ENCODE results near the gene B4GALNT2.
"Not testable (repeated sequence)": the region's sequence is repeated elsewhere in the genome, so short reads cannot be mapped to it uniquely, and the experiment has no call there.

Gene B4GALNT2, protein sequence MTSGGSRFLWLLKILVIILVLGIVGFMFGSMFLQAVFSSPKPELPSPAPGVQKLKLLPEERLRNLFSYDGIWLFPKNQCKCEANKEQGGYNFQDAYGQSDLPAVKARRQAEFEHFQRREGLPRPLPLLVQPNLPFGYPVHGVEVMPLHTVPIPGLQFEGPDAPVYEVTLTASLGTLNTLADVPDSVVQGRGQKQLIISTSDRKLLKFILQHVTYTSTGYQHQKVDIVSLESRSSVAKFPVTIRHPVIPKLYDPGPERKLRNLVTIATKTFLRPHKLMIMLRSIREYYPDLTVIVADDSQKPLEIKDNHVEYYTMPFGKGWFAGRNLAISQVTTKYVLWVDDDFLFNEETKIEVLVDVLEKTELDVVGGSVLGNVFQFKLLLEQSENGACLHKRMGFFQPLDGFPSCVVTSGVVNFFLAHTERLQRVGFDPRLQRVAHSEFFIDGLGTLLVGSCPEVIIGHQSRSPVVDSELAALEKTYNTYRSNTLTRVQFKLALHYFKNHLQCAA

GRCh38 chr17:49132699-49133364, at the start of gene B4GALNT2:
B4GALNT2 (plus strand) TSS chr17:49132769; CDS start chr17:49132793, 24 bp downstream.
- peaks cover 10% of the 10 kb centered on the region for H3K4me1 ChIP-seq (ENCODE audit: control insufficient read depth, insufficient read depth, low read length)
- H3K9me3 ChIP-seq (ENCODE audit: control insufficient read depth in 2 of 2, low read length in 2 of 2) = peaks cover 0 to 4% of the 10 kb centered on the region in 2 donors
- no peak within 1 kb of the TSS for H3K27ac ChIP-seq (ENCODE audit: low read length)
- H3K9ac ChIP-seq (ENCODE audit: low read length in 2 of 2) = no peak within 1 kb of the TSS
- no peaks in the 10 kb centered on the region for H3K36me3 ChIP-seq (ENCODE audit: control insufficient read depth in 2 of 2, insufficient read depth in 2 of 2, low read length in 2 of 2)
- H3K27me3 ChIP-seq (ENCODE audit: control insufficient read depth in 1 of 2, insufficient read depth in 2 of 2, low read length in 2 of 2) = peaks cover 28 to 31% of the 10 kb centered on the region in 2 donors
- H3K4me3 ChIP-seq (ENCODE audit: low read length in 2 of 2) = peak within 1 kb of the TSS; percentile 4 to 52

DNA sequence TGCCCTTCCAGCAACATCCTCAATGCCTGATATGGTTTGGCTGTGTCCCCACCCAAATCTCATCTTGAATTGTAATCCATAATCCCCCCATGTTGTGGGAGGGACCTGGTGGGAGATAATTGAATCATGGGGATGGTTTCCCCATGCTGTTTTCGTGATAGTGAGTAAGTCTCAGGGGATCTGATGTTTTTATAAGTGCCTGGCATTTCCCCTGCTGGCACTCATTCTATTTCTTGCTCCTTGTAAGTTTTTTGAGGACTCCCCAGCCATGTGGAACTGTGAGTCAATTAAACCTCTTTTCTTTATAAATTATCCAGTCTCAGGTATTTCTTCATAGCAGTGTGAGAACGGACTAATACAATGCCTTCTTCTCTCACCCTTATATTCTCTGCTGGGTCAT, 47.5 kb upstream of the B4GALNT2 start:
- H3K9ac ChIP-seq (ENCODE audit: low read length in 2 of 2); H3K9me3 ChIP-seq (ENCODE audit: control insufficient read depth in 2 of 2, low read length in 2 of 2); H3K27ac ChIP-seq (ENCODE audit: low read length); H3K36me3 ChIP-seq (ENCODE audit: control insufficient read depth in 2 of 2, insufficient read depth in 2 of 2, low read length in 2 of 2); H3K4me3 ChIP-seq (ENCODE audit: low read length in 2 of 2); H3K4me1 ChIP-seq (ENCODE audit: control insufficient read depth, insufficient read depth, low read length): not testable (repeated sequence)
- peaks cover 10 to 13% of the 10 kb centered on the region in 2 donors for H3K27me3 ChIP-seq (ENCODE audit: control insufficient read depth in 1 of 2, insufficient read depth in 2 of 2, low read length in 2 of 2)

DNA sequence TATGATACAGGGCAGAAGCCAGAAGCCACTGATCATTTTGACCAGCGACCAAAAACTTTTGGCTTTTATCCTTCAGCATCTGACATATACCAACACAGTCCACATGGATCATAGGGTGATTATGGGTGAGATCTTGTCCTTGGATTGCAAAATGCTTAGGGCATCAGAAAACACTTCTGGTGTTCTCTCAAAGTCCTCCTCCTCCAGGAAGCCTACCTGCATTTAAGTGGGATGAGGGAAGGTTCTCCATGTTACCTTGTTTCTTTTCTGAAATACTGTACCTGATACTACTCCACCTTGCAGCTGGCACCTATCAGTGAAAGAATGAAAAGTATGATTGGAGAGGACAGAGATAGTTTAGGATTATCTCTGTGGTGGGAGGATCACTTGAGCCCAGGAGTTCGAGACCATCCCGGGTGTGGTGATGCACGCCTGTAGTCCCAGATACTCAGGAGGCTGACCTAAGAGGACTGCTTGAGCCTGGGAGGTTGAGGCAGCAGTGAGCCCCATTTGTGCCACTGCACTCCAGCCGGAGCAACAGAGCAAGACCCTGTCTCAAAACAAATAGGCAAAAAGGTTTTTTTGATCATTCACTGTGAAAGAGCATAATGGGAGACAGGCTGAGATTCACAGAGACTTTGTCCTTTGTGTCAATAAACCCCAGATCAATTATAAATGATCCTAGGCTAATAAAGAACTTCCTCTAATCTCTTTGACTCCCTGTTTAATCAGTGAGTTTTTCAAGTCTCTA, 46.8 kb upstream of the B4GALNT2 start:
- H3K36me3 ChIP-seq (ENCODE audit: control insufficient read depth in 2 of 2, insufficient read depth in 2 of 2, low read length in 2 of 2) = no peaks in the 10 kb centered on the region
- H3K4me1 ChIP-seq (ENCODE audit: control insufficient read depth, insufficient read depth, low read length) = no peaks in the 10 kb centered on the region
- no peaks in the 10 kb centered on the region for H3K9me3 ChIP-seq (ENCODE audit: control insufficient read depth in 2 of 2, low read length in 2 of 2)
- peaks cover 10 to 13% of the 10 kb centered on the region in 2 donors for H3K27me3 ChIP-seq (ENCODE audit: control insufficient read depth in 1 of 2, insufficient read depth in 2 of 2, low read length in 2 of 2)
- H3K9ac ChIP-seq (ENCODE audit: low read length in 2 of 2) = no peak overlapping the region
- H3K27ac ChIP-seq (ENCODE audit: low read length) = no peak overlapping the region
- H3K4me3 ChIP-seq (ENCODE audit: low read length in 2 of 2) = no peak overlapping the region

DNA sequence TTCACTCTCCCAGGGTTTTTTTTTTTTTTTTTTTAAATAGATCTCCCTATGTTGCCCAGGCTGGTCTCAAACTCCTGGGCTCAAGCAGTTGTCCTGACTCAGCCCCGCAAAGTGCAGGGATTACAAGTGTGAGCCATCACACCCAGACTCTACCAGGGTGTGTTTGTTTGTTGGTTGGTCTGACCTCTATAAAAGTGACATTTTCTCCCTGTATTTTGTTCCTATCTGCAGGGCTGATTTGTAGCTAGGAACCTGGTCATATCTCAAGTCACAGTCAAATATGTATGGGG, 46.3 kb upstream of the B4GALNT2 start:
- Histone ChIP-seq H3K4me1 (ENCODE audit: control insufficient read depth, insufficient read depth, low read length) (no peaks in the 10 kb centered on the region), H3K9me3 (ENCODE audit: control insufficient read depth in 2 of 2, low read length in 2 of 2) (no peaks in the 10 kb centered on the region), H3K4me3 (ENCODE audit: low read length in 2 of 2) (no peak overlapping the region), H3K27ac (ENCODE audit: low read length) (no peak overlapping the region), H3K27me3 (ENCODE audit: control insufficient read depth in 1 of 2, insufficient read depth in 2 of 2, low read length in 2 of 2) (peaks cover 11 to 13% of the 10 kb centered on the region in 2 donors), H3K9ac (ENCODE audit: low read length in 2 of 2) (no peak overlapping the region), H3K36me3 (ENCODE audit: control insufficient read depth in 2 of 2, insufficient read depth in 2 of 2, low read length in 2 of 2) (no peaks in the 10 kb centered on the region)

GRCh38 chr17:49086649-49087048, 45.9 kb upstream of the B4GALNT2 start:
- Histone ChIP-seq H3K27me3 (ENCODE audit: control insufficient read depth in 1 of 2, insufficient read depth in 2 of 2, low read length in 2 of 2) (peaks cover 13 to 15% of the 10 kb centered on the region in 2 donors), H3K4me1 (ENCODE audit: control insufficient read depth, insufficient read depth, low read length) (no peaks in the 10 kb centered on the region), H3K36me3 (ENCODE audit: control insufficient read depth in 2 of 2, insufficient read depth in 2 of 2, low read length in 2 of 2) (no peaks in the 10 kb centered on the region), H3K27ac (ENCODE audit: low read length) (no peak overlapping the region), H3K4me3 (ENCODE audit: low read length in 2 of 2) (no peak overlapping the region), H3K9ac (ENCODE audit: low read length in 2 of 2) (no peak overlapping the region), H3K9me3 (ENCODE audit: control insufficient read depth in 2 of 2, low read length in 2 of 2) (no peaks in the 10 kb centered on the region)

GRCh38 chr17:49089094-49089493, 43.5 kb upstream of the B4GALNT2 start:
- Histone ChIP-seq H3K9ac (ENCODE audit: low read length in 2 of 2) (no peak overlapping the region), H3K27me3 (ENCODE audit: control insufficient read depth in 1 of 2, insufficient read depth in 2 of 2, low read length in 2 of 2) (peaks cover 13 to 15% of the 10 kb centered on the region in 2 donors), H3K27ac (ENCODE audit: low read length) (no peak overlapping the region), H3K36me3 (ENCODE audit: control insufficient read depth in 2 of 2, insufficient read depth in 2 of 2, low read length in 2 of 2) (no peaks in the 10 kb centered on the region), H3K4me1 (ENCODE audit: control insufficient read depth, insufficient read depth, low read length) (no peaks in the 10 kb centered on the region), H3K4me3 (ENCODE audit: low read length in 2 of 2) (no peak overlapping the region), H3K9me3 (ENCODE audit: control insufficient read depth in 2 of 2, low read length in 2 of 2) (no peaks in the 10 kb centered on the region)

DNA sequence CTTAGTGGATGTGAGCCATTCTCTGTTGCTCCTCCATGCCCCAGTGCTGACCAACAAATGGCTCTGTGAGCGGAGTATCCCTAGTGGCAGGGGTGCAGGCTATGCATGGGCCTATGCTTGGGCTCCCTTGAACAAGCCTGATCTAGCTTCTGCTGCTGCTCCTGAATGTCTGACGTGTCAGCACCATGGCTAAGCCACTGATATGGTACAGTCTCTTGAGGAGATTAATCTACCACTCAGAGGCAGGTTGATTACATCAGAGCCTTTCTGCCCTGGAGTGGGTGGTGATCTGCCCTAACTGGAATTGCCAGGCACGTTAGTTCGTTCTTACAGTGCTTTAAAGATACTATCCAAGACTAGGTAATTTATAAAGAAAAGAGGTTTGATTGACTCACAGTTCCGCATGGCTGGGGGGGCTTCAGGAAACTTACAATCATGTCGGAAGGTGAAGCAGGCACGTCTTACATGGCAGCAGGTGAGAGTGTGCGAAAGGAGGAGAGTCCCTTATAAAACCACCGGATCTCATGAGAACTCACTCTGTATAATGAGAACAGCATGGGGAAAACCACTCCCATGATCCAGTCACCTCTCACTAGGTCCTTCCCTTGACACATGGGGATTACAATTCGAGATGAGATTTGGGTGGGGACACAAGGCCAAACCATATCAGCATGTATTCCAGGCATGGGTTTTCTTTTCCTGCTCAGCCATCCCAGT, 41.5 kb upstream of the B4GALNT2 start:
- Histone ChIP-seq H3K27ac (ENCODE audit: low read length) (no peak overlapping the region), H3K9me3 (ENCODE audit: control insufficient read depth in 2 of 2, low read length in 2 of 2) (no peaks in the 10 kb centered on the region), H3K36me3 (ENCODE audit: control insufficient read depth in 2 of 2, insufficient read depth in 2 of 2, low read length in 2 of 2) (no peaks in the 10 kb centered on the region), H3K4me3 (ENCODE audit: low read length in 2 of 2) (no peak overlapping the region), H3K9ac (ENCODE audit: low read length in 2 of 2) (no peak overlapping the region), H3K27me3 (ENCODE audit: control insufficient read depth in 1 of 2, insufficient read depth in 2 of 2, low read length in 2 of 2) (peaks cover 9 to 12% of the 10 kb centered on the region in 2 donors), H3K4me1 (ENCODE audit: control insufficient read depth, insufficient read depth, low read length) (no peaks in the 10 kb centered on the region)

- Histone ChIP-seq H3K9ac (ENCODE audit: low read length in 2 of 2) (no peak overlapping the region), H3K9me3 (ENCODE audit: control insufficient read depth in 2 of 2, low read length in 2 of 2) (no peaks in the 10 kb centered on the region), H3K27ac (ENCODE audit: low read length) (no peak overlapping the region), H3K4me1 (ENCODE audit: control insufficient read depth, insufficient read depth, low read length) (no peaks in the 10 kb centered on the region), H3K36me3 (ENCODE audit: control insufficient read depth in 2 of 2, insufficient read depth in 2 of 2, low read length in 2 of 2) (no peaks in the 10 kb centered on the region), H3K4me3 (ENCODE audit: low read length in 2 of 2) (no peak overlapping the region), H3K27me3 (ENCODE audit: control insufficient read depth in 1 of 2, insufficient read depth in 2 of 2, low read length in 2 of 2) (peaks cover 2 to 3% of the 10 kb centered on the region in 2 donors)
These were observed 39.4 kb upstream of the B4GALNT2 start for GRCh38 chr17:49093131-49093530.

DNA sequence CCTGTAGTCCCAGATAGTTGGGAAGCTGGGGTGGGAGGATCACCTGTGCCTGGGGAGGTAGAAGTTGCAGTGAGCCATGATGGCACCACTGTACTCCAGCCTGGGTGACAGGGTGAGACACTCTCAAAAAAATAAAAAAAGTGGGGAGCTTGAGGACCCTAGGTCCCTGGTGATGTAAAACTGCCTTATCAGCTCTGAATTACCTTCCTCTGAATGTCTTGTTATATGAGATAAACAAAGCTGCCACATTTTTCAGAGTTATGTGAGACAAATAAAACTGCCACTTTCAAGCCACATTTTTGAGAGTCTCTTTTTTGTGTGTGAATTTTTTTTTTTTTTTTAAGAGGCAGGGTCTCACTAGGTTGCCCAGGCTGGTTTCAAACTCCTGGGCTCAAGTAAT, 32.0 kb upstream of the B4GALNT2 start:
- Histone ChIP-seq H3K27ac (ENCODE audit: low read length) (no peak overlapping the region), H3K36me3 (ENCODE audit: control insufficient read depth in 2 of 2, insufficient read depth in 2 of 2, low read length in 2 of 2) (no peaks in the 10 kb centered on the region)

GRCh38 chr17:49101054-49101534, 31.5 kb upstream of the B4GALNT2 start:
- H3K9me3 ChIP-seq (ENCODE audit: control insufficient read depth in 2 of 2, low read length in 2 of 2) = no peaks in the 10 kb centered on the region
- H3K4me1 ChIP-seq (ENCODE audit: control insufficient read depth, insufficient read depth, low read length) = no peaks in the 10 kb centered on the region
- H3K9ac ChIP-seq (ENCODE audit: low read length in 2 of 2) = no peak overlapping the region
- H3K4me3 ChIP-seq (ENCODE audit: low read length in 2 of 2) = no peak overlapping the region
- H3K36me3 ChIP-seq (ENCODE audit: control insufficient read depth in 2 of 2, insufficient read depth in 2 of 2, low read length in 2 of 2) = no peaks in the 10 kb centered on the region
- H3K27me3 ChIP-seq (ENCODE audit: control insufficient read depth in 1 of 2, insufficient read depth in 2 of 2, low read length in 2 of 2) = peaks cover 4 to 7% of the 10 kb centered on the region in 2 donors
- H3K27ac ChIP-seq (ENCODE audit: low read length) = no peak overlapping the region

More for the DNA sequence above, 32.0 kb upstream of the B4GALNT2 start:
- no peak overlapping the region for H3K4me3 ChIP-seq (ENCODE audit: low read length in 2 of 2)
- no peaks in the 10 kb centered on the region for H3K9me3 ChIP-seq (ENCODE audit: control insufficient read depth in 2 of 2, low read length in 2 of 2)
- H3K27me3 ChIP-seq (ENCODE audit: control insufficient read depth in 1 of 2, insufficient read depth in 2 of 2, low read length in 2 of 2) = peaks cover 4 to 7% of the 10 kb centered on the region in 2 donors
- no peaks in the 10 kb centered on the region for H3K4me1 ChIP-seq (ENCODE audit: control insufficient read depth, insufficient read depth, low read length)
- no peak overlapping the region for H3K9ac ChIP-seq (ENCODE audit: low read length in 2 of 2)
